ENCODE results near the gene NBAS.
"Not testable (repeated sequence)": the region's sequence is repeated elsewhere in the genome, so short reads cannot be mapped to it uniquely, and the experiment has no call there.

DNA sequence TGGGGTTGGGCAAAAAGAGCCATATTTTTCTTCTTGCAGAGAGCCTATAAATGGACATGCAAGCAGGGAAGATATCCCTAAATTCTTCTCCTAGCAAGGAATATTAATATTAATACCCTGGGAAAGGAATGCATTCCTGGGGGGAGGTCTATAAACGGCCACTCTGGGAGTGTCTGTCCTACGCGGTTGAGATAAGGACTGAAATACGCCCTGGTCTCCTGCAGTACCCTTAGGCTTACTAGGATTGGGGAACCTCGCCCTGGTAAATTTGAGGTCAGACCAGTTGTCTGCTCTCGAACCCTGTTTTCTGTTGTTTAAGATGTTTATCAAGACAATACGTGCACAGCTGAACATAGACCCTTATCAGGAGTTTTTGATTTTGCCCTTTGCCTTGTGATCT, 302.7 kb downstream of the NBAS start:
- TF ChIP-seq POLR2AphosphoS5 (IDR thresholded peaks at IDR 0.05); RAD21 (conservative IDR thresholded peaks at IDR 0.05); MXI1 (conservative IDR thresholded peaks at IDR 0.05; ENCODE audit: poor library complexity, severe bottlenecking); TAF1 (IDR thresholded peaks at IDR 0.05; ENCODE audit: low read depth): not testable (repeated sequence)
- TF ChIP-seq, protein P1, sequence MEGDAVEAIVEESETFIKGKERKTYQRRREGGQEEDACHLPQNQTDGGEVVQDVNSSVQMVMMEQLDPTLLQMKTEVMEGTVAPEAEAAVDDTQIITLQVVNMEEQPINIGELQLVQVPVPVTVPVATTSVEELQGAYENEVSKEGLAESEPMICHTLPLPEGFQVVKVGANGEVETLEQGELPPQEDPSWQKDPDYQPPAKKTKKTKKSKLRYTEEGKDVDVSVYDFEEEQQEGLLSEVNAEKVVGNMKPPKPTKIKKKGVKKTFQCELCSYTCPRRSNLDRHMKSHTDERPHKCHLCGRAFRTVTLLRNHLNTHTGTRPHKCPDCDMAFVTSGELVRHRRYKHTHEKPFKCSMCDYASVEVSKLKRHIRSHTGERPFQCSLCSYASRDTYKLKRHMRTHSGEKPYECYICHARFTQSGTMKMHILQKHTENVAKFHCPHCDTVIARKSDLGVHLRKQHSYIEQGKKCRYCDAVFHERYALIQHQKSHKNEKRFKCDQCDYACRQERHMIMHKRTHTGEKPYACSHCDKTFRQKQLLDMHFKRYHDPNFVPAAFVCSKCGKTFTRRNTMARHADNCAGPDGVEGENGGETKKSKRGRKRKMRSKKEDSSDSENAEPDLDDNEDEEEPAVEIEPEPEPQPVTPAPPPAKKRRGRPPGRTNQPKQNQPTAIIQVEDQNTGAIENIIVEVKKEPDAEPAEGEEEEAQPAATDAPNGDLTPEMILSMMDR (IDR thresholded peaks at IDR 0.05; ENCODE audit: poor library complexity, severe bottlenecking), result not testable (repeated sequence)
- TF ChIP-seq, protein P2, sequence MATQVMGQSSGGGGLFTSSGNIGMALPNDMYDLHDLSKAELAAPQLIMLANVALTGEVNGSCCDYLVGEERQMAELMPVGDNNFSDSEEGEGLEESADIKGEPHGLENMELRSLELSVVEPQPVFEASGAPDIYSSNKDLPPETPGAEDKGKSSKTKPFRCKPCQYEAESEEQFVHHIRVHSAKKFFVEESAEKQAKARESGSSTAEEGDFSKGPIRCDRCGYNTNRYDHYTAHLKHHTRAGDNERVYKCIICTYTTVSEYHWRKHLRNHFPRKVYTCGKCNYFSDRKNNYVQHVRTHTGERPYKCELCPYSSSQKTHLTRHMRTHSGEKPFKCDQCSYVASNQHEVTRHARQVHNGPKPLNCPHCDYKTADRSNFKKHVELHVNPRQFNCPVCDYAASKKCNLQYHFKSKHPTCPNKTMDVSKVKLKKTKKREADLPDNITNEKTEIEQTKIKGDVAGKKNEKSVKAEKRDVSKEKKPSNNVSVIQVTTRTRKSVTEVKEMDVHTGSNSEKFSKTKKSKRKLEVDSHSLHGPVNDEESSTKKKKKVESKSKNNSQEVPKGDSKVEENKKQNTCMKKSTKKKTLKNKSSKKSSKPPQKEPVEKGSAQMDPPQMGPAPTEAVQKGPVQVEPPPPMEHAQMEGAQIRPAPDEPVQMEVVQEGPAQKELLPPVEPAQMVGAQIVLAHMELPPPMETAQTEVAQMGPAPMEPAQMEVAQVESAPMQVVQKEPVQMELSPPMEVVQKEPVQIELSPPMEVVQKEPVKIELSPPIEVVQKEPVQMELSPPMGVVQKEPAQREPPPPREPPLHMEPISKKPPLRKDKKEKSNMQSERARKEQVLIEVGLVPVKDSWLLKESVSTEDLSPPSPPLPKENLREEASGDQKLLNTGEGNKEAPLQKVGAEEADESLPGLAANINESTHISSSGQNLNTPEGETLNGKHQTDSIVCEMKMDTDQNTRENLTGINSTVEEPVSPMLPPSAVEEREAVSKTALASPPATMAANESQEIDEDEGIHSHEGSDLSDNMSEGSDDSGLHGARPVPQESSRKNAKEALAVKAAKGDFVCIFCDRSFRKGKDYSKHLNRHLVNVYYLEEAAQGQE (IDR thresholded peaks at IDR 0.05; ENCODE audit: borderline replicate concordance), result not testable (repeated sequence)

Data from neural cell (in vitro differentiated cells).